Measurements from ENCODE around the gene SVIL.

DNA sequence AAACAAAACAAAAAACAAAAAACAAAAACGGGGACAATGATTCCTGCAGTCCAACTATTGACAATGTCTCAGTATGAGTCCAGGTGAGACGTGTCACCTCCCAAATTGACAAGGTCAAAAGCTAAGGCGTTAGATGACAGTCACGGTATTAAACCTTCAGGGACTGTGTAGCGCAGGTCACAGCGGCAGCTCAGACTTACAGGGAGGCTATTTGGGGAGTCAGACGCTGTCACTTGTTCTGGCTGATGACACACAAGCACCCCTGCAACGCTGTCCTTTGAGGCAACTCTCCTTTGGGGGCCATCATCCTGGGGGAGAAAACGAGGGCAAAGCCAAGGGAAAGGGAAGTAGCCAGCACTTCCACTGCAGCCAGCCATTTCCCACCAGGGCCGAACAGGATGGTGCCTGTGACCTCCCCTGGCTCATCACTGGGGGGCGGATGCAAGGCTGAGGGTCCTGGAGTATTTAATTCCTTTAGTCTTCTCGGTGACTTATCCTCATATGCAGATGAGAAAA lies 55.3 kb downstream of the SVIL start:
- TF ChIP-seq, protein P1, sequence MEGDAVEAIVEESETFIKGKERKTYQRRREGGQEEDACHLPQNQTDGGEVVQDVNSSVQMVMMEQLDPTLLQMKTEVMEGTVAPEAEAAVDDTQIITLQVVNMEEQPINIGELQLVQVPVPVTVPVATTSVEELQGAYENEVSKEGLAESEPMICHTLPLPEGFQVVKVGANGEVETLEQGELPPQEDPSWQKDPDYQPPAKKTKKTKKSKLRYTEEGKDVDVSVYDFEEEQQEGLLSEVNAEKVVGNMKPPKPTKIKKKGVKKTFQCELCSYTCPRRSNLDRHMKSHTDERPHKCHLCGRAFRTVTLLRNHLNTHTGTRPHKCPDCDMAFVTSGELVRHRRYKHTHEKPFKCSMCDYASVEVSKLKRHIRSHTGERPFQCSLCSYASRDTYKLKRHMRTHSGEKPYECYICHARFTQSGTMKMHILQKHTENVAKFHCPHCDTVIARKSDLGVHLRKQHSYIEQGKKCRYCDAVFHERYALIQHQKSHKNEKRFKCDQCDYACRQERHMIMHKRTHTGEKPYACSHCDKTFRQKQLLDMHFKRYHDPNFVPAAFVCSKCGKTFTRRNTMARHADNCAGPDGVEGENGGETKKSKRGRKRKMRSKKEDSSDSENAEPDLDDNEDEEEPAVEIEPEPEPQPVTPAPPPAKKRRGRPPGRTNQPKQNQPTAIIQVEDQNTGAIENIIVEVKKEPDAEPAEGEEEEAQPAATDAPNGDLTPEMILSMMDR (optimal IDR thresholded peaks at IDR 0.05 in 1 of 3, IDR thresholded peaks at IDR 0.05 in 1 of 3, conservative IDR thresholded peaks at IDR 0.05 in 1 of 3; ENCODE audit: extremely low read depth in 1 of 3, insufficient read depth in 2 of 3, low read length in 3 of 3): no peak
- no peak for TF ChIP-seq EZH2 (IDR thresholded peaks at IDR 0.05; ENCODE audit: low read length)

Measured in keratinocyte (primary cell).